HFFc6 (cell line): ENCODE data around the gene M1AP. TPM values are rescaled to one million over a fixed set of nuclear protein-coding genes. Genes with fewer than 3 reads are reported as not detected.

Experiments
- DNase-seq: peaks from one replicate; pipeline ENCODE4 v3.0.0-alpha.2; 2018
- H3K27ac Mint-ChIP-seq: 2 replicates; pipeline ENCODE4 v1.8.0; 2020; ENCODE audit warnings: mild to moderate bottlenecking, mixed read lengths
- H3K27me3 Mint-ChIP-seq: 2 replicates; pipeline ENCODE4 v1.8.0; 2021; ENCODE audit warnings: mild to moderate bottlenecking, moderate library complexity, mixed read lengths; ENCODE audit not compliant: insufficient read depth
- H3K36me3 Mint-ChIP-seq: 2 replicates; pipeline ENCODE4 v1.8.0; 2021; ENCODE audit warnings: low read depth, mixed read lengths
- H3K4me1 Mint-ChIP-seq: 2 replicates; pipeline ENCODE4 v1.8.0; 2020; ENCODE audit warnings: low read depth, mixed read lengths
- H3K4me3 Mint-ChIP-seq: 2 replicates; pipeline ENCODE4 v1.8.0; 2020; ENCODE audit warnings: mild to moderate bottlenecking, moderate library complexity, mixed read lengths
- H3K9me3 Mint-ChIP-seq: 2 replicates; pipeline ENCODE4 v1.8.0; 2020; ENCODE audit warnings: mild to moderate bottlenecking, mixed read lengths
- total RNA-seq, 6 experiments: library from RNA; stranded (reverse); fragmentation: NEBNext Ultra II Directional; extraction: Animal tissue kit (Norgen Biotek cat#: 25700); gene quantifications; 2 replicates in 1 of 6; 3 replicates in 5 of 6; pipeline ENCODE4 v1.2.3, GENCODE V29; 2021
- TF ChIP-seq, protein P1 (sequence below): fragments of 200-600 bp; sonication (generic); IDR thresholded peaks from 2 replicates; pipeline ENCODE4 v1.5.0; 2021; ENCODE audit warnings: antibody characterized with exemption, mild to moderate bottlenecking

Gene M1AP
- total RNA-seq, 6 experiments from 2014 or later: 0.14 to 0.38 (median 0.17) TPM; not detected in 1

DNA sequence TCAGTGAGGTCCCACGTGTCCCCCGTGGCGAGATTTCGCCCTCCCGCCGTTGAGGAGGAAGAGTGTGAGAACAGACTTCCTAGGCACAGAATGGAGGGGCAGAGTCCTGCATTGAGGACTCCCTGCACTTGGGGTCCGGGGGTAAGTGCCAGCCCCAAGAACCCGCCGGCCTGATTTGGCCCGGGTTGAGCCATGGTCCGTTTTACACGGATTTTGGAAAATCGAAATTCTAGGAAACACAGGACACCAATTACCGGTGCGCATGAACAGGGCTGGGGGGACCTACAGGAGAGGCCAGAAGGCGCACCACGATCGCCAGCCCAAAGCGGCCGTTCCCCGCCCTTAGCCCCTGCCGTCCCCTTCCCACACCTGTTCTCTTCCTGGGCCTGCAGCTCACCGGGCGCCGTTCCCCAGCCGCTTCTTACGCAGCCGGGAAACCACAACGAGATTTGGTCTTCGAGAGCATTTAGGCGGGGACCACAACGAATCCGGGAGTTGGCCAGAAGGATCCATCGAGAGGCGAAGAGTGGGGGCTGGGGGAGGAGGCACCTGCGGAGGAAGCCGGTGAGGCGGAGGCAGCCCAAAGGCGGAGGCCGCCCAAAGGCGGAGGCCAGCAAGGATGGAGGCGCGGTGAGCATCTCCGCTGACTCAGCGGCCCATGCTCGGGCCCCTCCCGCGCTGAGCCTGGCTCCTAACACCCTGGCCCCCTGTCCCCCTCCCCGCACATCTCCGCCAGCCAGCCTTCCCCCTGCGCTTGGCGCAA, 134.3 kb downstream of the M1AP start:
- Mint-ChIP-seq H3K27ac (no peak overlapping the region), H3K9me3 (no peaks in the 10 kb centered on the region), H3K36me3 (peaks cover 5% of the 10 kb centered on the region; the same call in 1 of the 2 replicates), H3K4me1 (peaks cover 17% of the 10 kb centered on the region), H3K27me3 (peaks cover 42% of the 10 kb centered on the region), H3K4me3 (peak overlapping the region; percentile 38; the same call in 1 of the 2 replicates)
- TF ChIP-seq, protein P1, sequence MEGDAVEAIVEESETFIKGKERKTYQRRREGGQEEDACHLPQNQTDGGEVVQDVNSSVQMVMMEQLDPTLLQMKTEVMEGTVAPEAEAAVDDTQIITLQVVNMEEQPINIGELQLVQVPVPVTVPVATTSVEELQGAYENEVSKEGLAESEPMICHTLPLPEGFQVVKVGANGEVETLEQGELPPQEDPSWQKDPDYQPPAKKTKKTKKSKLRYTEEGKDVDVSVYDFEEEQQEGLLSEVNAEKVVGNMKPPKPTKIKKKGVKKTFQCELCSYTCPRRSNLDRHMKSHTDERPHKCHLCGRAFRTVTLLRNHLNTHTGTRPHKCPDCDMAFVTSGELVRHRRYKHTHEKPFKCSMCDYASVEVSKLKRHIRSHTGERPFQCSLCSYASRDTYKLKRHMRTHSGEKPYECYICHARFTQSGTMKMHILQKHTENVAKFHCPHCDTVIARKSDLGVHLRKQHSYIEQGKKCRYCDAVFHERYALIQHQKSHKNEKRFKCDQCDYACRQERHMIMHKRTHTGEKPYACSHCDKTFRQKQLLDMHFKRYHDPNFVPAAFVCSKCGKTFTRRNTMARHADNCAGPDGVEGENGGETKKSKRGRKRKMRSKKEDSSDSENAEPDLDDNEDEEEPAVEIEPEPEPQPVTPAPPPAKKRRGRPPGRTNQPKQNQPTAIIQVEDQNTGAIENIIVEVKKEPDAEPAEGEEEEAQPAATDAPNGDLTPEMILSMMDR: no peak
- no peak for DNase-seq

DNA sequence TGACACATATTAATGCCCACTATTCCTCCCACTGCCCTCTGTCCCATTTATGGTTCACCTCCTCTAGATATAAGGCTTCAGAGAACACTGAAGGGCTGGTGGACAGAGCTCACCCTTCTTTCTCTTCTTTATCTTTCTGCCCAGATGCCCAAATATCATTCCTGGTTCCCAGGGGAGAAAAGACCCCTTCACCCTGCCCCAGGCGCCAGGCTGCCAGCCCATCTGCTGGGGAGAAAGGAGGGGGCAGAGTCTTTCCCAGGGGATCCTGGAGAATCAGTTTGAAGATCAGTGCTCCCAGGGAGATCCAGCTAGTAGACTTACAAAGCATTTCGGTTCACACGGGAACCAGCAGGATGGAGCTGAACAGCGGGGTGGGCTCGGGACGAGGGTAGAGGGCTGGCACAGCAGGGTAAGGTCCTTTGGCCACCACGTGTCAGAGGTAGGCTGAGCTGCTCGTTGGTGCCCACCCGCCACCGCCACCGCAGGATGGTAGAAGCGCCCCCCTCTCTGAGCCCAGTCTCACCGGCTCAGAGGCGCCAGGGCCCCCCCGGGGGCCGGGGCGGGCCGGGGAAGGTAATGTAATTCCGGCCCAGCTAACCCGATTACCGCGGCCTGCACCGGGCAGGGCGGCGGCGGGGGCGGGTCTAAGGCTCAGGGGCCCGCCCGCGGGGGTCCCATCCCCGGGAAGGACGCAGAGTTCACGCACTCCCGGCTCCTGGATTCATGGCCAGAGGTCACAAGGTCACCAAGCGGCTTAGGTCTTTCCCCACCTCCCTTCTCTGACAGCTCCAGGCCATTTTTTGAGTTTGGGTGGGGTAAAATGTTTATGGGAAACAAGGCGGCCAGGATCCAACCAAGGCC, 135.2 kb downstream of the M1AP start:
- H3K36me3 Mint-ChIP-seq: peaks cover 5% of the 10 kb centered on the region; the same call in 1 of the 2 replicates
- H3K4me3 Mint-ChIP-seq: no peak overlapping the region

DNA sequence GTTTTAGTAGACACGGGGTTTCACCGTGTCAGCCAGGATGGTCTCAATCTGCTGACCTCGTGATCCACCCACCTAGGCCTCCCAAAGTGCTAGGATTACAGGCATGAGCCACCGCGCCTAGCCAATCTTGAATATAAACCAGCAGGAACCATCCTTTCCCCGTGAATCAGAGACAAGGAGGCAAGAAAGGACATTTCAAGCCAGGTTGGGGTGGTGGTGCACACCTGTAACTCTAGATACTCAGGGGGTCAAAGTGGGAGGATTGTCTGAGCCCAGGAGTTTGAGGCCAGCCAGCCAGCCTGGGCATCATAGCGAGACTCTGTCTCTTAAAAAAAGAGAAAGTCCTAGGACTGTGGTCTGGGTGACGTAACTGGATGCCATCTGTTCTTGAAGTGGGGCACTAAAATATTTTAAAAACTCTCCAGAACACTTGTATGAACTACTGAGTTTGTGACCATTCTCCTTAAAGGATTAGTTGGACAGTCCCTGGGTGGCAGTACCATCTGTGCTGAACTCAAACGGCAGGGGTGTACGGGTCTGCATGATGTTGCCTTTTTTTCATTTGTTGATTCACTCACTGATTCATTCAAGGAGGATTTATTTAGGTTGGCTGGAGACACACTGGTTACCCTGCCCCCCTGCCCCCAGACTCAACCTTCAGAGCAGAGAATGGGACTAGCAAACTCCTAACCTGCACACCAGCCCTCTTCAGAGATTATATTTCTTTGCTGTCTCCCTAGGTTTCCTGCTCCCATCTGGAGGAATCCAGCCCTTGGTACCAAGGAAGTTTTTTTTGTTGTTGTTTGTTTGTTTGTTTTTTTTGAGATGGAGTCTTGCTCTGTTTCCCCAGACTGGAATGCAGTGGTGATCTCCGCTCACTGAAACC, 136.8 kb downstream of the M1AP start:
- TF ChIP-seq, protein P1: no peak
- H3K27ac Mint-ChIP-seq: no peak overlapping the region
- no peak overlapping the region; the same call in 1 of the 2 replicates for H3K4me3 Mint-ChIP-seq
- H3K9me3 Mint-ChIP-seq: no peaks in the 10 kb centered on the region
- no peak for DNase-seq
- H3K27me3 Mint-ChIP-seq: peaks cover 29% of the 10 kb centered on the region
- peaks cover 33% of the 10 kb centered on the region for H3K4me1 Mint-ChIP-seq
- H3K36me3 Mint-ChIP-seq: peaks cover 6% of the 10 kb centered on the region

More for the DNA sequence above, 135.2 kb downstream of the M1AP start:
- no peak for DNase-seq
- Mint-ChIP-seq H3K9me3 (no peaks in the 10 kb centered on the region), H3K4me1 (peaks cover 25% of the 10 kb centered on the region), H3K27me3 (peaks cover 42% of the 10 kb centered on the region), H3K27ac (no peak overlapping the region)
- TF ChIP-seq, protein P1: no peak

DNA sequence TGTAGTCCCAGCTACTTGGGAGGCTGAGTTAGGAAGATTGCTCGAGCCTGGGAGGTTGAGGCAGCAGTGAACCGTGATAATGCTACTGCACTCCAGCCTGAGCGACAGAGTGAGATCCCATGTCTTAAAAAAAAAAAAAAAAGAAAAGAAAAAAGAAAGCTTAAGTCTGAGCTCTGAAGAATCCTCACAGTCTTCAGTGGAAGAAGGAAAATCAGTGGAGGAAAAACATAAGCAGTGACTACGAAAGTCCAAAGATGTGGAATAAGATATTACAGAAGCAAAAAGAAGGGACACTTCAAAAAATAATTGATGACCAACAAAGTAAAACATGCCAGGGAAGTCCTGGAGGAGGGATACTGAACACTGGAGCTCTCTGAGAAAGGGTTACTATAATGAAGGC, 137.9 kb downstream of the M1AP start:
- TF ChIP-seq, protein P1: no peak
- Mint-ChIP-seq H3K36me3 (peaks cover 8% of the 10 kb centered on the region), H3K27ac (no peak overlapping the region), H3K4me1 (peaks cover 42% of the 10 kb centered on the region), H3K4me3 (no peak overlapping the region), H3K27me3 (peaks cover 24% of the 10 kb centered on the region), H3K9me3 (no peaks in the 10 kb centered on the region)
- no peak for DNase-seq

DNA sequence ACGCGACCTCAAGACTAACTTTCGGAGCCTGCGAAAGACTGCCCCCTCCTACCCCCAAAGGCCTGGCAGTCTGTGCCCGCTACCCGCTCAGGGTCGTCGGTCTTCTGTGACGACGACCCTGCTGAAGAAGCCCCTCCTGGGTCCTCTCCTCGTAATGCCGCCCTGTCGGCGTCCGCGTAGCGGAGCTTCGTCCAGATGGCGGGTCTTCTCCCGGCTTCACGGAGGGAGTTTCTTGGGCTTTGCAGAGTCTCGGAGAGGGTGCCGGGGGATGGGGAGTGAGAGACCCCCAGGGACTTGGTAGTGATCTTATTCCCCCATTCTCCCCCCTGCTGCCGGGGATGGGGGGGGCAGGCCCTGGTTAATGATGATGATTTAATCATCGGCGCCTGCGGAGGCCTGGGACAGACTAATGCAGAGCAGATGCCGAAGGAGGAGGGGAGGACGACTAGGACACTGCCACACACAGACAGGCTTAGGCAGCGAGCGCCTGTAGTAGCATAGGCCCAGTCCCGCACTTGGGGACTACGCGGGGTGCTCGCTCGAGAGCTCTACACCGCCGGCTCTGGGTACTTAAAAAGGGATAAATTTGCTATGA, 140.1 kb downstream of the M1AP start:
- Mint-ChIP-seq H3K36me3 (peaks cover 22% of the 10 kb centered on the region), H3K27me3 (peaks cover 17% of the 10 kb centered on the region), H3K4me1 (peaks cover 63% of the 10 kb centered on the region), H3K4me3 (peak overlapping the region; percentile 98), H3K27ac (peak overlapping the region; percentile 100), H3K9me3 (no peaks in the 10 kb centered on the region)
- TF ChIP-seq, protein P1: no peak
- peak; percentile 58 for DNase-seq
